Testis (tissue), 2 donors: Measurements from ENCODE around the gene B3GALNT2.

ENCODE experiments used
- CTCF ChIP-seq, 3 experiments: fragments of 450-650 bp in 2 of 3; fragments of 200-600 bp in 1 of 3; sonication (generic) in 1 of 3; IDR thresholded peaks; one replicate each; pipeline ENCODE4 v1.5.1; 2016 to 2019; ENCODE audit warnings: antibody characterized with exemption in 3 of 3, mild to moderate bottlenecking in 2 of 3, moderate library complexity in 1 of 3
- POLR2A ChIP-seq: fragments of 450-650 bp; IDR thresholded peaks from one replicate; pipeline ENCODE4 v1.6.1; 2017; ENCODE audit warnings: antibody characterized with exemption, mild to moderate bottlenecking, moderate library complexity

- TF ChIP-seq CTCF (IDR thresholded peaks at IDR 0.05) = no peak
- TF ChIP-seq POLR2A = no peak
Observed at GRCh38 chr1:235411489-235412486, 92.5 kb downstream of the B3GALNT2 start.
